ENCODE results near the gene PCNT.
"Not testable (repeated sequence)": the region's sequence is repeated elsewhere in the genome, so short reads cannot be mapped to it uniquely, and the experiment has no call there.

The PCNT gene

GRCh38 chr21:46384556-46384955 is 60.6 kb downstream of the PCNT start:
- DNase-seq: no peak

- DNase-seq: no peak
Measured at GRCh38 chr21:46385846-46386733, 62.1 kb downstream of the PCNT start.

- no peak for DNase-seq
Measured at GRCh38 chr21:46386734-46387088, 62.8 kb downstream of the PCNT start.

- DNase-seq: no peak
Measured at GRCh38 chr21:46388206-46388880, 64.4 kb downstream of the PCNT start.

GRCh38 chr21:46388896-46389295 is 64.9 kb downstream of the PCNT start:
- DNase-seq: no peak

- no peak for DNase-seq
Measured at GRCh38 chr21:46390603-46391545, 66.9 kb downstream of the PCNT start.

- DNase-seq: no peak
Measured at GRCh38 chr21:46391773-46392172, 67.8 kb downstream of the PCNT start.

- DNase-seq: no peak
Measured at GRCh38 chr21:46392921-46393320, 69.0 kb downstream of the PCNT start.

GRCh38 chr21:46393451-46393940 is 69.5 kb downstream of the PCNT start:
- DNase-seq: no peak

- DNase-seq: no peak
Measured at GRCh38 chr21:46393941-46394594, 70.1 kb downstream of the PCNT start.

- no peak for DNase-seq
Measured at GRCh38 chr21:46394595-46395104, 70.7 kb downstream of the PCNT start.

GRCh38 chr21:46397211-46397905 is 73.4 kb downstream of the PCNT start:
- no peak for DNase-seq

GRCh38 chr21:46397993-46398392 is 74.0 kb downstream of the PCNT start:
- DNase-seq: no peak

- no peak for DNase-seq
Measured at GRCh38 chr21:46399129-46399528, 75.2 kb downstream of the PCNT start.

- DNase-seq: no peak
Measured at GRCh38 chr21:46399686-46400085, 75.7 kb downstream of the PCNT start.

GRCh38 chr21:46401186-46401910 is 77.4 kb downstream of the PCNT start:
- no peak for DNase-seq

- no peak for DNase-seq
Measured at GRCh38 chr21:46402421-46402820, 78.5 kb downstream of the PCNT start.

GRCh38 chr21:46403234-46403811 is 79.4 kb downstream of the PCNT start:
- DNase-seq: not testable (repeated sequence)

GRCh38 chr21:46404306-46404705 is 80.3 kb downstream of the PCNT start:
- DNase-seq: no peak

GRCh38 chr21:46406001-46406400 is 82.0 kb downstream of the PCNT start:
- DNase-seq: no peak
